Activated CD4-positive, CD25-positive, alpha-beta regulatory T cell (primary cell): ENCODE data around the gene CETN1.

Experiments
- DNase-seq, 4 experiments: peaks; one replicate each; lab custom pipeline; 2025; lab: John Stamatoyannopoulos, UW

CETN1 gene

GRCh38 chr18:576924-577323 is 3.3 kb upstream of the CETN1 start:
- DNase-seq, result no peak

GRCh38 chr18:577643-578375 is 2.4 kb upstream of the CETN1 start:
- no peak for DNase-seq

GRCh38 chr18:579238-579637 is 942 bp upstream of the CETN1 start:
- DNase-seq, result no peak

- no peak for DNase-seq
These were observed 916 bp downstream of the CETN1 start for GRCh38 chr18:581096-581495.

GRCh38 chr18:582465-582864 is 2.3 kb downstream of the CETN1 start:
- no peak for DNase-seq

- DNase-seq, result no peak
These were observed 14.9 kb downstream of the CETN1 start for GRCh38 chr18:595068-595467.

GRCh38 chr18:595571-595970 is 15.4 kb downstream of the CETN1 start:
- DNase-seq, result no peak

GRCh38 chr18:596288-596881 is 16.2 kb downstream of the CETN1 start:
- DNase-seq, result peak in 2 of 4 experiments; percentile 44 to 65

GRCh38 chr18:598124-598589 is 18.0 kb downstream of the CETN1 start:
- DNase-seq, result no peak

GRCh38 chr18:600107-600506 is 19.9 kb downstream of the CETN1 start:
- no peak for DNase-seq

GRCh38 chr18:604771-605170 is 24.6 kb downstream of the CETN1 start:
- no peak for DNase-seq

GRCh38 chr18:607930-608329 is 27.8 kb downstream of the CETN1 start:
- DNase-seq, result no peak

- no peak for DNase-seq
These were observed 30.2 kb downstream of the CETN1 start for GRCh38 chr18:610214-610928.

- DNase-seq, result no peak
These were observed 32.0 kb downstream of the CETN1 start for GRCh38 chr18:612156-612555.

GRCh38 chr18:614193-614592 is 34.0 kb downstream of the CETN1 start:
- DNase-seq, result no peak

GRCh38 chr18:615092-615521 is 34.9 kb downstream of the CETN1 start:
- DNase-seq, result no peak

GRCh38 chr18:615773-616172 is 35.6 kb downstream of the CETN1 start:
- no peak for DNase-seq

GRCh38 chr18:616380-616995 is 36.3 kb downstream of the CETN1 start:
- no peak for DNase-seq

- no peak for DNase-seq
These were observed 37.9 kb downstream of the CETN1 start for GRCh38 chr18:617970-618504.

GRCh38 chr18:618618-619017 is 38.4 kb downstream of the CETN1 start:
- no peak for DNase-seq

- DNase-seq, result no peak
These were observed 41.3 kb downstream of the CETN1 start for GRCh38 chr18:621291-622043.

- DNase-seq, result no peak
These were observed 42.1 kb downstream of the CETN1 start for GRCh38 chr18:622289-622688.
